Body of pancreas (tissue), 4 donors: ENCODE measurements around the gene TNIP2. TPM values are rescaled to one million over a fixed set of nuclear protein-coding genes. Genes with fewer than 3 reads are reported as not detected.

Experiments used
- ATAC-seq: fragments of 150-250 bp; one replicate; pipeline ENCODE4 v1.9.1; 2016
- DNase-seq, 4 donors: peaks; one replicate each; pipeline ENCODE4 v3.0.0-alpha.2; 2019
- H3K27ac ChIP-seq, 4 donors: fragments of 200-600 bp; sonication (generic); 1 replicate in 3 of 4; 2 replicates in 1 of 4; pipeline versions ENCODE4 v1.5.1 to v1.6.1; 2016 to 2019; ENCODE audit warnings: mild to moderate bottlenecking in 1 of 4, mixed read lengths in 1 of 4, moderate library complexity in 1 of 4
- H3K27me3 ChIP-seq, 2 donors: fragments of 200-600 bp; sonication (generic); one replicate each; pipeline ENCODE4 v1.6.0; 2016; ENCODE audit warnings: mild to moderate bottlenecking in 1 of 2
- H3K36me3 ChIP-seq, 2 donors: fragments of 200-600 bp; sonication (generic); replicated peaks in 1 of 2; 2 replicates each; pipeline ENCODE4 v1.5.1; 2016; ENCODE audit warnings: low read depth in 2 of 2; ENCODE audit not compliant: insufficient read depth in 1 of 2
- H3K4me1 ChIP-seq: fragments of 200-600 bp; sonication (generic); one replicate; pipeline ENCODE4 v1.6.0; 2016
- H3K4me3 ChIP-seq, 2 donors: fragments of 200-600 bp; sonication (generic); 1 replicate in 1 of 2; 2 replicates in 1 of 2; pipeline ENCODE4 v1.5.1; 2016 to 2019
- H3K9me3 ChIP-seq, 3 donors: fragments of 200-600 bp; sonication (generic); 1 replicate in 2 of 3; 2 replicates in 1 of 3; pipeline ENCODE4 v1.5.1; 2016
- POLR2A ChIP-seq, 3 donors: fragments of 450-650 bp; IDR thresholded peaks; one replicate each; pipeline ENCODE4 v1.6.1; 2016; ENCODE audit warnings: antibody characterized with exemption in 3 of 3, mild to moderate bottlenecking in 2 of 3
- WGBS, 2 donors: methylation state at CpG; one replicate each; pipeline ENCODE4 v1.1.5; 2017; 5-methylcytosine and 5-hydroxymethylcytosine counted together
- intact Hi-C: fragments of 100-400 bp; cut with DNase I; formaldehyde crosslinking; loops from one replicate; pipeline ENCODE4 v1.15.1; 2023
- total RNA-seq, 2 donors: library from RNA; depleted of rRNA; stranded (reverse); fragments of >200 nt; gene quantifications; one replicate each; pipeline ENCODE4 v1.1.0, GENCODE V29; 2016
- TF ChIP-seq, protein P1 (sequence below), 7 experiments: fragments of 450-650 bp in 4 of 7; fragments of 200-600 bp in 3 of 7; sonication (generic) in 3 of 7; IDR thresholded peaks; one replicate each; pipeline ENCODE4 v1.5.1; 2016 to 2019; ENCODE audit warnings: antibody characterized with exemption in 7 of 7

Gene TNIP2
- total RNA-seq, 2 donors from 2014 or later = 39.7 to 75.8 TPM

DNA sequence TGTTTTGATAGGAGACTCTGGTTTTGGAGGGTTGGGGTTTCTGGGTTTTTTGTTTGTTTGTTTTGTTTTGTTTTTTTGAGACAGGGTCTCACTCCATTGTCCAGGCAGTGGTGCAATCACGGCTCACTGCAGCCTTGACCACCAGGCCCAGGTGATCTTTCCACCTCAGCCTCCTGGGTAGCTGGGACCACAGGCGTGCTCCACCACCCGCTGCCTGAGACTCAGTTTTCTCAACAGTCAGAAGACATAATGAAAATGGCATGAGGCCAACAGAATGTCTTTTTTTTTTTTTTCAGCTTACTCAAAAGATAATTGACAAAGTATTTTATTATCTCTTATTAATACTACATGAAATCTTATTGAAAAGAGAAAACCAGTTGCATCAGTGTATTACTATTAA lies 32.4 kb downstream of the TNIP2 start:
- DNase-seq (no peak), ATAC-seq (no peak)
- Histone ChIP-seq H3K27ac (no peak overlapping the region), H3K4me1 (no peaks in the 10 kb centered on the region), H3K36me3 (peaks cover 0 to 10% of the 10 kb centered on the region in 2 donors), H3K9me3 (no peaks in the 10 kb centered on the region), H3K4me3 (no peak overlapping the region), H3K27me3 (no peaks in the 10 kb centered on the region)
- 87 to 94% methylated on average over 3 of the region's 3 CpGs for WGBS, 2 donors
- intact Hi-C loops = no loop called here
- TF ChIP-seq, protein P1, sequence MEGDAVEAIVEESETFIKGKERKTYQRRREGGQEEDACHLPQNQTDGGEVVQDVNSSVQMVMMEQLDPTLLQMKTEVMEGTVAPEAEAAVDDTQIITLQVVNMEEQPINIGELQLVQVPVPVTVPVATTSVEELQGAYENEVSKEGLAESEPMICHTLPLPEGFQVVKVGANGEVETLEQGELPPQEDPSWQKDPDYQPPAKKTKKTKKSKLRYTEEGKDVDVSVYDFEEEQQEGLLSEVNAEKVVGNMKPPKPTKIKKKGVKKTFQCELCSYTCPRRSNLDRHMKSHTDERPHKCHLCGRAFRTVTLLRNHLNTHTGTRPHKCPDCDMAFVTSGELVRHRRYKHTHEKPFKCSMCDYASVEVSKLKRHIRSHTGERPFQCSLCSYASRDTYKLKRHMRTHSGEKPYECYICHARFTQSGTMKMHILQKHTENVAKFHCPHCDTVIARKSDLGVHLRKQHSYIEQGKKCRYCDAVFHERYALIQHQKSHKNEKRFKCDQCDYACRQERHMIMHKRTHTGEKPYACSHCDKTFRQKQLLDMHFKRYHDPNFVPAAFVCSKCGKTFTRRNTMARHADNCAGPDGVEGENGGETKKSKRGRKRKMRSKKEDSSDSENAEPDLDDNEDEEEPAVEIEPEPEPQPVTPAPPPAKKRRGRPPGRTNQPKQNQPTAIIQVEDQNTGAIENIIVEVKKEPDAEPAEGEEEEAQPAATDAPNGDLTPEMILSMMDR (IDR thresholded peaks at IDR 0.05) = no peak
- no peak for TF ChIP-seq POLR2A (IDR thresholded peaks at IDR 0.05)

DNA sequence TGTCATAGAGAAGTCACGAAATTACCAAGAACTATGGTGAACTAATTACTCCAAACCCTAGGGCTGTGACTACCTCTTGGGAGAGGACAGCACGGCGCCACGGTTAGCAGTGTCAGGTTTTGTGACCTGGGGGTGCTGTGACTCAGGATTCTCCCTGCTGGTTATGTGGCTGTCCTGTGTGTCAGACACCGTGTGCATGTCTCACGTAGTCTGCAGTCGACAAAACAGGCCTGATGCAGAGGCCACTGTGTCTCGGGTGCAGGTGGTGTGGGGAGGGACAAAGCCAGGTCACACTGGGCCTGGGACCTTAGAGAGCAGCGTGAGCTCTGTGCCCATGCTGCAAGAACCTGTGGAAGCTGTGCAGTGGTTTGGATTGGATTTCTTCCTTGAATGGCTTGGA lies 34.1 kb downstream of the TNIP2 start:
- 93 to 95% methylated on average over 9 of the region's 9 CpGs for WGBS, 2 donors
- no peak overlapping the region for H3K27ac ChIP-seq
- H3K4me3 ChIP-seq = no peak overlapping the region
- intact Hi-C loops = no loop called here
- DNase-seq = no peak
- TF ChIP-seq, protein P1 (IDR thresholded peaks at IDR 0.05) = no peak
- no peak for TF ChIP-seq POLR2A (IDR thresholded peaks at IDR 0.05)
- H3K36me3 ChIP-seq = peaks cover 0 to 11% of the 10 kb centered on the region in 2 donors
- no peaks in the 10 kb centered on the region for H3K9me3 ChIP-seq
- H3K27me3 ChIP-seq = no peaks in the 10 kb centered on the region
- ATAC-seq = no peak
- no peaks in the 10 kb centered on the region for H3K4me1 ChIP-seq

DNA sequence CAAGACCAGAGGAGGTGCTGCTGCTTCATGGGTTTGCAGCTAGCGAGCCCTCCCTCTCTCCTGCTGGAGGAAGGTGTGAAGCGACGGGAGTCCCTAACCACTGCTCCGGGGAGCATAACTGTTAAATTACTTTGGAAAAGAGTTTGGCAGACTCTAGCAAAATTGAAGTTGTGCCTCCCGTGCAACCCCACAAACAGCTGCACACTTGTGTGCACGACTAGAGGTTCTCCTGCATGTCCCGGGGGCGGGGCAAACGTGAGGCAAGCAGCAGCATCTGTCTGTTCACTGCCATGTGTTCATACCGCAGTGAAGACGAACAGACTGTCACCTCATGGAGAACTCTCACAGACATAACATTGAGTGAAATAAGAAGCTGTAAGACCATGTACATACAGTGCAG lies 34.5 kb downstream of the TNIP2 start:
- H3K27me3 ChIP-seq = no peaks in the 10 kb centered on the region
- ATAC-seq (no peak), DNase-seq (no peak)
- TF ChIP-seq, protein P1 (IDR thresholded peaks at IDR 0.05) = no peak
- TF ChIP-seq POLR2A (IDR thresholded peaks at IDR 0.05) = no peak
- H3K9me3 ChIP-seq = no peaks in the 10 kb centered on the region
- H3K27ac ChIP-seq = no peak overlapping the region
- intact Hi-C loops = no loop called here
- H3K4me3 ChIP-seq = no peak overlapping the region
- H3K36me3 ChIP-seq = peaks cover 0 to 12% of the 10 kb centered on the region in 2 donors
- 87 to 94% methylated on average over 11 of the region's 11 CpGs for WGBS, 2 donors
- no peaks in the 10 kb centered on the region for H3K4me1 ChIP-seq

DNA sequence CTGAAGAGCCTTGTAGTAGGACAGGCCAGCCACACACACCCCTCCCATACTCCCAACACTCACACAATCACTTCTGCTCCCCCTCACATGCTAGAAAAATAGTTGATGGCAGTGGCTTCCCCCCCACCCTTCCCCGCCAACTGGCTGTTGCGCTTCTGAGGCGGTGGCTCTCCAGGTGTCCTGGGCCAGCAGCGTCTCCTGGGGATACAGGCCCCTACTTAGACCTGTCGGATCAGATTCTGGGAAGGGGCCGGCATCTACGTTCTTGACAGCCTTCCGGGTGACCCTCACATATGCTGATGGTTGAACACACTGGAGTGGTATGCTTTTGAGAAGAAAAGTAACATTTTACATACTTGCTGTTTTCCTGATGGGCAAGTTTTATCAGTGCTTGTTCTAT lies 39.9 kb downstream of the TNIP2 start:
- Histone ChIP-seq H3K9me3 (no peaks in the 10 kb centered on the region), H3K4me3 (no peak overlapping the region), H3K36me3 (peaks cover 0 to 11% of the 10 kb centered on the region in 2 donors), H3K27me3 (no peaks in the 10 kb centered on the region), H3K4me1 (peaks cover 22% of the 10 kb centered on the region), H3K27ac (no peak overlapping the region)
- no peak for ATAC-seq
- WGBS, 2 donors = 96 to 100% methylated on average over 5 to 8 of the region's 8 CpGs
- intact Hi-C loops = no loop called here
- DNase-seq = no peak
- TF ChIP-seq, protein P1 (IDR thresholded peaks at IDR 0.05) = no peak
- TF ChIP-seq POLR2A (IDR thresholded peaks at IDR 0.05) = no peak

DNA sequence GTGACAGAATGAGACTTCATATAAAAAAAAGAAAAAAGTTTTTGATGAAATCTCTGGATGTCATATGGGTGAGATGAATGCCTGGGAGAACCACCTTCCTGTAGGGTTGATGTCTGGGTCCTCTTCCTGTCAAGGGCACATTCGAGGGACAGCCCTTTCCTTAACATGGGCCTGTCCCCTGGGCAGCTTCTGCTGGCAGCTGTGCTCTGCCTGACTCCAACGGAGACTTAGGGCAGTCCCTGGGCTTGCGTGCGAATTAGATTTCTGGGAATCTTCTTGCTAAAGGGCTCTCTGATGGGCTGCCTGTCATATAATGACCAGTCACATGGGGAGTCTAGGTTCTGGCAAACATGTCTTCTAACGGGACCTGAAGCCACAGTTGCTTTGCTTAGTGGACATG lies 40.7 kb downstream of the TNIP2 start:
- Histone ChIP-seq H3K27me3 (no peaks in the 10 kb centered on the region), H3K9me3 (no peaks in the 10 kb centered on the region), H3K4me1 (peaks cover 22% of the 10 kb centered on the region), H3K36me3 (peaks cover 0 to 10% of the 10 kb centered on the region in 2 donors), H3K27ac (peak overlapping the region in 1 of 4 donors; percentile 68), H3K4me3 (no peak overlapping the region)
- intact Hi-C loops = no loop called here
- WGBS, 2 donors = 78 to 80% methylated on average over 5 of the region's 5 CpGs
- TF ChIP-seq, protein P1 (IDR thresholded peaks at IDR 0.05) = no peak
- TF ChIP-seq POLR2A (IDR thresholded peaks at IDR 0.05) = no peak
- DNase-seq = no peak
- ATAC-seq = no peak
